ENCODE measurements around the gene ABCG5. TPM values are rescaled to one million over a fixed set of nuclear protein-coding genes. Genes with fewer than 3 reads are reported as not detected.

The ABCG5 gene
- total RNA-seq, 5 donors from 2014 or later (not counting 1 experiment from before 2014, with no cell fraction given), result not detected

- no peak for ATAC-seq (replicated peaks in 1 of 4)
- ChIA-PET CTCF (interaction anchor here (0.6 to 0.7 kb wide), 2 partner anchors 11 to 152 kb away, joined by 3 read pairs; no protein-coding TSS in a partner anchor), POLR2A (no interaction called here)
- no peaks in the 10 kb centered on the region for H3K4me1 Mint-ChIP-seq
- no peak overlapping the region for H3K27ac Mint-ChIP-seq
- Histone ChIP-seq H3K36me3 (ENCODE audit: control insufficient read depth in 2 of 2, extremely low read depth in 1 of 2, insufficient read depth in 1 of 2, low read length in 1 of 2) (no peaks in the 10 kb centered on the region), H3K4me3 (ENCODE audit: control insufficient read depth in 1 of 2, extremely low read depth in 1 of 2, low read length in 1 of 2) (no peak overlapping the region), H3K4me1 (ENCODE audit: control insufficient read depth in 1 of 2, extremely low read depth in 1 of 2, insufficient read depth in 2 of 2, low read length in 2 of 2) (no peaks in the 10 kb centered on the region), H3K27me3 (replicated peaks in 1 of 2; ENCODE audit: control insufficient read depth in 2 of 2, extremely low read depth in 1 of 2, insufficient read depth in 2 of 2, low read length in 1 of 2) (no peaks in the 10 kb centered on the region), H3K9me3 (no peaks in the 10 kb centered on the region), H3K27ac (ENCODE audit: low read length) (no peak overlapping the region)
- WGBS (ENCODE audit: insufficient coverage), result 90% methylated on average over 3 of the region's 4 CpGs
- no peak overlapping the region for H3K4me3 Mint-ChIP-seq
- H3K36me3 Mint-ChIP-seq, result peaks cover 27% of the 10 kb centered on the region
- no peaks in the 10 kb centered on the region for H3K9me3 Mint-ChIP-seq
- H3K27me3 Mint-ChIP-seq, result no peaks in the 10 kb centered on the region
- DNase-seq, result no peak
These were observed 40.3 kb downstream of the ABCG5 start for GRCh38 chr2:43798300-43798699.

GRCh38 chr2:43796206-43796605, 42.4 kb downstream of the ABCG5 start:
- Histone ChIP-seq H3K4me3 (ENCODE audit: control insufficient read depth in 1 of 2, extremely low read depth in 1 of 2, low read length in 1 of 2) (no peak overlapping the region), H3K36me3 (ENCODE audit: control insufficient read depth in 2 of 2, extremely low read depth in 1 of 2, insufficient read depth in 1 of 2, low read length in 1 of 2) (no peaks in the 10 kb centered on the region), H3K27me3 (replicated peaks in 1 of 2; ENCODE audit: control insufficient read depth in 2 of 2, extremely low read depth in 1 of 2, insufficient read depth in 2 of 2, low read length in 1 of 2) (no peaks in the 10 kb centered on the region), H3K9me3 (no peaks in the 10 kb centered on the region), H3K4me1 (ENCODE audit: control insufficient read depth in 1 of 2, extremely low read depth in 1 of 2, insufficient read depth in 2 of 2, low read length in 2 of 2) (no peaks in the 10 kb centered on the region), H3K27ac (ENCODE audit: low read length) (no peak overlapping the region)
- no peak for DNase-seq
- ChIA-PET CTCF (no interaction called here), POLR2A (no interaction called here)
- Mint-ChIP-seq H3K36me3 (peaks cover 27% of the 10 kb centered on the region), H3K27me3 (no peaks in the 10 kb centered on the region), H3K9me3 (no peaks in the 10 kb centered on the region), H3K4me1 (no peaks in the 10 kb centered on the region), H3K4me3 (no peak overlapping the region), H3K27ac (no peak overlapping the region)
- whole genome bisulfite sequencing (ENCODE audit: insufficient coverage), result no CpG with 5 or more reads among the region's 1 CpG
- ATAC-seq (replicated peaks in 1 of 4), result no peak

- H3K9me3 Mint-ChIP-seq, result no peaks in the 10 kb centered on the region
- H3K4me1 ChIP-seq (ENCODE audit: control insufficient read depth in 1 of 2, extremely low read depth in 1 of 2, insufficient read depth in 2 of 2, low read length in 2 of 2), result no peaks in the 10 kb centered on the region
- H3K4me1 Mint-ChIP-seq, result no peaks in the 10 kb centered on the region
- POLR2A ChIA-PET, result no interaction called here
- H3K36me3 ChIP-seq (ENCODE audit: control insufficient read depth in 2 of 2, extremely low read depth in 1 of 2, insufficient read depth in 1 of 2, low read length in 1 of 2), result peaks cover 0 to 2% of the 10 kb centered on the region in 2 donors
- ATAC-seq (replicated peaks in 1 of 4) (no peak), DNase-seq (no peak)
- no peak overlapping the region for H3K4me3 ChIP-seq (ENCODE audit: control insufficient read depth in 1 of 2, extremely low read depth in 1 of 2, low read length in 1 of 2)
- no peak overlapping the region for H3K27ac Mint-ChIP-seq
- no peak overlapping the region for H3K27ac ChIP-seq (ENCODE audit: low read length)
- CTCF ChIA-PET, result no interaction called here
- peaks cover 37% of the 10 kb centered on the region for H3K36me3 Mint-ChIP-seq
- H3K27me3 Mint-ChIP-seq, result no peaks in the 10 kb centered on the region
- WGBS (ENCODE audit: insufficient coverage), result 100% methylated on average over 1 of the region's 9 CpGs
- no peaks in the 10 kb centered on the region for H3K27me3 ChIP-seq (replicated peaks in 1 of 2; ENCODE audit: control insufficient read depth in 2 of 2, extremely low read depth in 1 of 2, insufficient read depth in 2 of 2, low read length in 1 of 2)
- no peaks in the 10 kb centered on the region for H3K9me3 ChIP-seq
- no peak overlapping the region for H3K4me3 Mint-ChIP-seq
These were observed 43.7 kb downstream of the ABCG5 start for GRCh38 chr2:43794956-43795355.

GRCh38 chr2:43792653-43793052, 46.0 kb downstream of the ABCG5 start:
- H3K27ac Mint-ChIP-seq, result no peak overlapping the region
- ATAC-seq (replicated peaks in 1 of 4) (no peak), DNase-seq (no peak)
- Histone ChIP-seq H3K36me3 (ENCODE audit: control insufficient read depth in 2 of 2, extremely low read depth in 1 of 2, insufficient read depth in 1 of 2, low read length in 1 of 2) (peaks cover 0 to 3% of the 10 kb centered on the region in 2 donors), H3K9me3 (no peaks in the 10 kb centered on the region), H3K27me3 (replicated peaks in 1 of 2; ENCODE audit: control insufficient read depth in 2 of 2, extremely low read depth in 1 of 2, insufficient read depth in 2 of 2, low read length in 1 of 2) (no peaks in the 10 kb centered on the region), H3K27ac (ENCODE audit: low read length) (no peak overlapping the region), H3K4me3 (ENCODE audit: control insufficient read depth in 1 of 2, extremely low read depth in 1 of 2, low read length in 1 of 2) (no peak overlapping the region), H3K4me1 (ENCODE audit: control insufficient read depth in 1 of 2, extremely low read depth in 1 of 2, insufficient read depth in 2 of 2, low read length in 2 of 2) (no peaks in the 10 kb centered on the region)
- ChIA-PET CTCF (interaction anchor here in 1 of 2 donors (0.7 kb wide), 1 partner anchor 332 kb away, joined by 3 read pairs; no protein-coding TSS in a partner anchor), POLR2A (interaction anchor here in 1 of 2 donors (0.6 kb wide), 1 partner anchor 1685 kb away, joined by 3 read pairs; no protein-coding TSS in a partner anchor)
- WGBS (ENCODE audit: insufficient coverage), result no CpG with 5 or more reads among the region's 3 CpGs
- peaks cover 43% of the 10 kb centered on the region for H3K36me3 Mint-ChIP-seq
- no peaks in the 10 kb centered on the region for H3K9me3 Mint-ChIP-seq
- H3K4me3 Mint-ChIP-seq, result no peak overlapping the region
- H3K27me3 Mint-ChIP-seq, result no peaks in the 10 kb centered on the region
- no peaks in the 10 kb centered on the region for H3K4me1 Mint-ChIP-seq

GRCh38 chr2:43791035-43791765, 47.4 kb downstream of the ABCG5 start:
- ChIA-PET POLR2A (no interaction called here), CTCF (no interaction called here)
- DNase-seq (no peak), ATAC-seq (replicated peaks in 1 of 4) (no peak)
- no peaks in the 10 kb centered on the region for H3K27me3 Mint-ChIP-seq
- no peaks in the 10 kb centered on the region for H3K4me1 Mint-ChIP-seq
- whole genome bisulfite sequencing (ENCODE audit: insufficient coverage), result no CpG with 5 or more reads among the region's 2 CpGs
- no peak overlapping the region for H3K27ac Mint-ChIP-seq
- H3K9me3 Mint-ChIP-seq, result no peaks in the 10 kb centered on the region
- no peak overlapping the region for H3K27ac ChIP-seq (ENCODE audit: low read length)
- H3K4me3 Mint-ChIP-seq, result no peak overlapping the region
- H3K9me3 ChIP-seq, result no peaks in the 10 kb centered on the region
- peaks cover 37% of the 10 kb centered on the region for H3K36me3 Mint-ChIP-seq
- H3K4me3 ChIP-seq (ENCODE audit: control insufficient read depth in 1 of 2, extremely low read depth in 1 of 2, low read length in 1 of 2), result no peak overlapping the region
- H3K27me3 ChIP-seq (replicated peaks in 1 of 2; ENCODE audit: control insufficient read depth in 2 of 2, extremely low read depth in 1 of 2, insufficient read depth in 2 of 2, low read length in 1 of 2), result no peaks in the 10 kb centered on the region
- H3K4me1 ChIP-seq (ENCODE audit: control insufficient read depth in 1 of 2, extremely low read depth in 1 of 2, insufficient read depth in 2 of 2, low read length in 2 of 2), result no peaks in the 10 kb centered on the region
- peaks cover 0 to 3% of the 10 kb centered on the region in 2 donors for H3K36me3 ChIP-seq (ENCODE audit: control insufficient read depth in 2 of 2, extremely low read depth in 1 of 2, insufficient read depth in 1 of 2, low read length in 1 of 2)

- Histone ChIP-seq H3K27ac (ENCODE audit: low read length) (no peak overlapping the region), H3K27me3 (replicated peaks in 1 of 2; ENCODE audit: control insufficient read depth in 2 of 2, extremely low read depth in 1 of 2, insufficient read depth in 2 of 2, low read length in 1 of 2) (no peaks in the 10 kb centered on the region), H3K36me3 (ENCODE audit: control insufficient read depth in 2 of 2, extremely low read depth in 1 of 2, insufficient read depth in 1 of 2, low read length in 1 of 2) (peaks cover 0 to 3% of the 10 kb centered on the region in 2 donors), H3K4me3 (ENCODE audit: control insufficient read depth in 1 of 2, extremely low read depth in 1 of 2, low read length in 1 of 2) (no peak overlapping the region), H3K9me3 (no peaks in the 10 kb centered on the region), H3K4me1 (ENCODE audit: control insufficient read depth in 1 of 2, extremely low read depth in 1 of 2, insufficient read depth in 2 of 2, low read length in 2 of 2) (no peaks in the 10 kb centered on the region)
- peaks cover 33% of the 10 kb centered on the region for H3K36me3 Mint-ChIP-seq
- H3K4me3 Mint-ChIP-seq, result no peak overlapping the region
- no CpG with 5 or more reads among the region's 5 CpGs for WGBS (ENCODE audit: insufficient coverage)
- H3K4me1 Mint-ChIP-seq, result no peaks in the 10 kb centered on the region
- no peak overlapping the region for H3K27ac Mint-ChIP-seq
- DNase-seq (no peak), ATAC-seq (replicated peaks in 1 of 4) (no peak)
- no peaks in the 10 kb centered on the region for H3K9me3 Mint-ChIP-seq
- POLR2A ChIA-PET, result interaction anchor here in 1 of 2 donors (0.6 kb wide), 1 partner anchor 1593 kb away, joined by 4 read pairs; no protein-coding TSS in a partner anchor
- no peaks in the 10 kb centered on the region for H3K27me3 Mint-ChIP-seq
- CTCF ChIA-PET, result no interaction called here
These were observed 48.5 kb downstream of the ABCG5 start for GRCh38 chr2:43790147-43790546.
